GM23338 (cell line): Measurements from ENCODE around the gene KLC3. TPM values are rescaled to one million over a fixed set of nuclear protein-coding genes. Genes with fewer than 3 reads are reported as not detected.

Experiments used
- ATAC-seq: fragments of 200-7000 bp; cut with Tn5 transposase; 3 replicates; pipeline ENCODE4 v1.9.1; 2020
- DNase-seq: peaks from one replicate; pipeline ENCODE4 v3.0.0-alpha.2; 2015; ENCODE audit warnings: low spot score
- H2AFZ ChIP-seq: fragments of 200-600 bp; sonication (generic); 2 replicates; pipeline ENCODE4 v1.8.0; 2016; ENCODE audit warnings: antibody characterized with exemption, mild to moderate bottlenecking, moderate library complexity
- H3F3A ChIP-seq: fragments of 200-600 bp; sonication (generic); replicated peaks from 2 replicates; pipeline ENCODE4 v1.8.0; 2017; ENCODE audit warnings: antibody characterized with exemption, mixed run types, low read depth
- H3K27ac ChIP-seq: fragments of 200-600 bp; sonication (generic); 2 replicates; pipeline ENCODE4 v1.6.1; 2016; ENCODE audit warnings: low read depth
- H3K27me3 ChIP-seq: fragments of 200-600 bp; sonication (generic); 2 replicates; pipeline ENCODE4 v1.8.0; 2016; ENCODE audit warnings: mild to moderate bottlenecking, mixed run types, moderate library complexity; ENCODE audit not compliant: insufficient read depth
- H3K36me3 ChIP-seq: fragments of 200-600 bp; sonication (generic); 2 replicates; pipeline ENCODE4 v1.8.0; 2016; ENCODE audit warnings: mild to moderate bottlenecking; ENCODE audit not compliant: insufficient read depth
- H3K4me1 ChIP-seq: fragments of 200-600 bp; sonication (generic); 2 replicates; pipeline ENCODE4 v1.8.0; 2016; ENCODE audit warnings: mild to moderate bottlenecking, moderate library complexity; ENCODE audit not compliant: insufficient read depth
- H3K4me2 ChIP-seq: fragments of 200-600 bp; sonication (generic); 2 replicates; pipeline ENCODE4 v1.7.1; 2017; ENCODE audit warnings: mixed run types
- H3K4me3 ChIP-seq: fragments of 200-600 bp; sonication (generic); 2 replicates; pipeline ENCODE4 v1.6.1; 2016; ENCODE audit warnings: mixed run types
- H3K79me2 ChIP-seq: fragments of 200-600 bp; sonication (generic); replicated peaks from 2 replicates; pipeline ENCODE4 v1.8.0; 2017; ENCODE audit warnings: mild to moderate bottlenecking; ENCODE audit not compliant: insufficient read depth
- H3K9me2 ChIP-seq: fragments of 200-600 bp; sonication (generic); 2 replicates; pipeline ENCODE4 v1.8.0; 2017; ENCODE audit not compliant: insufficient read depth
- H4K20me1 ChIP-seq: fragments of 200-600 bp; sonication (generic); replicated peaks from 2 replicates; pipeline ENCODE4 v1.8.0; 2017; ENCODE audit warnings: mild to moderate bottlenecking; ENCODE audit not compliant: insufficient read depth
- H3K27ac Mint-ChIP-seq: 2 replicates; pipeline ENCODE4 v1.8.0; 2020; ENCODE audit warnings: inconsistent platforms, mild to moderate bottlenecking, moderate library complexity, mixed read lengths
- H3K27me3 Mint-ChIP-seq: 3 replicates; pipeline ENCODE4 v1.8.0; 2022; ENCODE audit warnings: low read depth, mild to moderate bottlenecking, moderate library complexity, mixed read lengths, inconsistent platforms; ENCODE audit not compliant: insufficient read depth, poor library complexity
- H3K36me3 Mint-ChIP-seq: 3 replicates; pipeline ENCODE4 v1.8.0; 2021; ENCODE audit warnings: low read depth, mild to moderate bottlenecking, inconsistent platforms, moderate library complexity, mixed read lengths
- H3K4me1 Mint-ChIP-seq: 3 replicates; pipeline ENCODE4 v1.8.0; 2020; ENCODE audit warnings: mild to moderate bottlenecking, inconsistent platforms, mixed read lengths
- H3K4me3 Mint-ChIP-seq: 3 replicates; pipeline ENCODE4 v1.8.0; 2021; ENCODE audit warnings: moderate library complexity, mild to moderate bottlenecking, inconsistent platforms, mixed read lengths
- H3K9me3 Mint-ChIP-seq: 3 replicates; pipeline ENCODE4 v1.8.0; 2020; ENCODE audit warnings: moderate library complexity, mild to moderate bottlenecking, inconsistent platforms, mixed read lengths
- CREB1 ChIP-seq: fragments of 250-450 bp; sonication (Bioruptor Pico); IDR thresholded peaks from 2 replicates; pipeline ENCODE4 v1.5.0; 2020; ENCODE audit warnings: low read depth, mild to moderate bottlenecking, moderate library complexity
- CTCF ChIP-seq, 2 experiments: fragments of 200-600 bp in 1 of 2; sonication (generic) in 1 of 2; conservative IDR thresholded peaks; 2 replicates each; pipeline versions ENCODE4 v1.5.1 to v1.6.1; 2016 to 2017; ENCODE audit warnings: antibody characterized with exemption in 2 of 2, low read depth in 2 of 2, mild to moderate bottlenecking in 2 of 2, moderate library complexity in 1 of 2
- ETS1 ChIP-seq: IDR thresholded peaks from 2 replicates; pipeline ENCODE4 v1.6.1; 2016; ENCODE audit warnings: antibody characterized with exemption
- EZH2 ChIP-seq: fragments of 200-600 bp; sonication (generic); IDR thresholded peaks from one replicate; pipeline ENCODE4 v1.8.0; 2017; ENCODE audit warnings: antibody characterized with exemption, mild to moderate bottlenecking, low read depth; ENCODE audit not compliant: unreplicated experiment
- NANOG ChIP-seq: IDR thresholded peaks from 2 replicates; pipeline ENCODE4 v1.6.1; 2016; ENCODE audit warnings: antibody characterized with exemption, borderline replicate concordance
- REST ChIP-seq: IDR thresholded peaks from one replicate; pipeline ENCODE4 v1.6.1; 2018; ENCODE audit warnings: antibody characterized with exemption; ENCODE audit not compliant: unreplicated experiment
- ZNF114 ChIP-seq: fragments of 250-450 bp; sonication (Bioruptor Pico); IDR thresholded peaks from 2 replicates; pipeline ENCODE4 v1.5.0; 2020; ENCODE audit warnings: mild to moderate bottlenecking, moderate library complexity
- ZNF331 ChIP-seq: fragments of 250-450 bp; sonication (Bioruptor Pico); IDR thresholded peaks from 2 replicates; pipeline ENCODE4 v1.5.0; 2020; ENCODE audit warnings: low read depth, mild to moderate bottlenecking, moderate library complexity
- polyA plus RNA-seq: library from polyadenylated mRNA; unstranded; fragments of >200 nt; fragmentation: Nextera tagmentation; extraction: Ambion mirVana; gene quantifications from 2 replicates; pipeline ENCODE4 v1.2.1, GENCODE V29; 2016
- total RNA-seq: library from RNA; depleted of rRNA; stranded (reverse); fragments of >200 nt; shearing (Covaris generic); gene quantifications from 2 replicates; pipeline ENCODE4 v1.2.3, GENCODE V29; 2014
- TF ChIP-seq, protein P1 (sequence below): fragments of 250-450 bp; sonication (Bioruptor Pico); IDR thresholded peaks from 2 replicates; pipeline ENCODE4 v1.5.0; 2020; ENCODE audit warnings: mild to moderate bottlenecking, moderate library complexity

Gene KLC3
- total and polyA plus RNA-seq, 2 experiments from 2014 or later, result 3.1 to 6.4 TPM

DNA sequence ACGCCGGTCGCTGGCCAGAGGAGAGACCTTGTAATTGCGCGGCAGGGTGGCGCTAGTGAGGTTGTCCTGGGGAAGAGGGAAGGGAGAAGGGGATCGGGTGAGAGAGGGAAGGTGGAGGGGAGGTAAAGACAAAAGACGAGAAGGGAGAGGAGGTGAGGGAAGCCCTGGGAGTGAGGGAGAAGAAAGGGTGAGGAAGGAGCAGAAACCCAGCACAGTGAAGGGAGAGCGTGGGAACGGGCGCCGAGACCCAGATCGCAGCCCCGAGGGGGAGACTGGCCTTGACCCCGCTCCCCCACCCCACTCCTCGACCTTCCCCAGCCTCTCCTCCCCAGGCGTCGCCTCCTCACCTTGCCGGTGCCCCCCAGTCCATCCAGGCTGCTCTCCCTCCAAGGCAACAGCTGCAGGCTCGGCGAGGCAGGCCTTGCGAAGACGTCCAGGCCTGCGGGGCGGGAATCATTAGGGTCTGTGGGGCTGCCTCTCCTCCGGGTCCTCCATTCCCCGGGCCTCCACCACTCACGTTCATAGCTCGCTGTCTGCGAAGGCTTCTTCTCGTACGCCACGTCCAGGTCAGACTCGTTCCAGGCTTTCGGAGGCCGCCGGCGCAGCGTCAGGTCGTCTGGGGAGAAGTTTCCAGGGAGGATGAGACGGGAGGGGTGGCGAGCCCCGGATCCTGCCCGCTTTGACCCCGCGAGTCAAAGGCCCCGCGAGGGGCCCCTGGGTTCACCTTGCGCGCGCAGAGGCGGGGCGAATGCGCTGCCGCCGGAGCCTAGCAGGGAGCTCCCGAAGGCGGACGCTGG, 55.5 kb downstream of the KLC3 start:
- Mint-ChIP-seq H3K4me3 (peak overlapping the region; percentile 73), H3K9me3 (peaks cover 3% of the 10 kb centered on the region; the same call in 2 of the 3 replicates)
- peak; percentile 72 for ATAC-seq

More for the DNA sequence above, 55.5 kb downstream of the KLC3 start:
- H2AFZ ChIP-seq, result no peak overlapping the region
- peak overlapping the region; percentile 67 for H3K4me3 ChIP-seq
- Mint-ChIP-seq H3K36me3 (no peaks in the 10 kb centered on the region; the same call in 1 of the 3 replicates), H3K4me1 (peaks cover 8% of the 10 kb centered on the region), H3K27me3 (peaks cover 39% of the 10 kb centered on the region), H3K27ac (no peak overlapping the region)
- H3K27ac ChIP-seq, result no peak overlapping the region
- H3K79me2 ChIP-seq, result no peaks in the 10 kb centered on the region
- H3K36me3 ChIP-seq, result no peaks in the 10 kb centered on the region
- H3K4me1 ChIP-seq, result peaks cover 4% of the 10 kb centered on the region; the same call in 1 of the 2 replicates
- TF ChIP-seq ZNF114 (CRISPR knock-in tag) (no peak), REST (no peak), CTCF (conservative IDR thresholded peaks at IDR 0.05; ENCODE audit: low read depth in 2 of 2) (peak; percentile 53 to 79), ETS1 (no peak), EZH2 (peak; percentile 57), NANOG (no peak), ZNF331 (CRISPR knock-in tag) (no peak), CREB1 (CRISPR knock-in tag) (no peak)
- TF ChIP-seq, protein P1, sequence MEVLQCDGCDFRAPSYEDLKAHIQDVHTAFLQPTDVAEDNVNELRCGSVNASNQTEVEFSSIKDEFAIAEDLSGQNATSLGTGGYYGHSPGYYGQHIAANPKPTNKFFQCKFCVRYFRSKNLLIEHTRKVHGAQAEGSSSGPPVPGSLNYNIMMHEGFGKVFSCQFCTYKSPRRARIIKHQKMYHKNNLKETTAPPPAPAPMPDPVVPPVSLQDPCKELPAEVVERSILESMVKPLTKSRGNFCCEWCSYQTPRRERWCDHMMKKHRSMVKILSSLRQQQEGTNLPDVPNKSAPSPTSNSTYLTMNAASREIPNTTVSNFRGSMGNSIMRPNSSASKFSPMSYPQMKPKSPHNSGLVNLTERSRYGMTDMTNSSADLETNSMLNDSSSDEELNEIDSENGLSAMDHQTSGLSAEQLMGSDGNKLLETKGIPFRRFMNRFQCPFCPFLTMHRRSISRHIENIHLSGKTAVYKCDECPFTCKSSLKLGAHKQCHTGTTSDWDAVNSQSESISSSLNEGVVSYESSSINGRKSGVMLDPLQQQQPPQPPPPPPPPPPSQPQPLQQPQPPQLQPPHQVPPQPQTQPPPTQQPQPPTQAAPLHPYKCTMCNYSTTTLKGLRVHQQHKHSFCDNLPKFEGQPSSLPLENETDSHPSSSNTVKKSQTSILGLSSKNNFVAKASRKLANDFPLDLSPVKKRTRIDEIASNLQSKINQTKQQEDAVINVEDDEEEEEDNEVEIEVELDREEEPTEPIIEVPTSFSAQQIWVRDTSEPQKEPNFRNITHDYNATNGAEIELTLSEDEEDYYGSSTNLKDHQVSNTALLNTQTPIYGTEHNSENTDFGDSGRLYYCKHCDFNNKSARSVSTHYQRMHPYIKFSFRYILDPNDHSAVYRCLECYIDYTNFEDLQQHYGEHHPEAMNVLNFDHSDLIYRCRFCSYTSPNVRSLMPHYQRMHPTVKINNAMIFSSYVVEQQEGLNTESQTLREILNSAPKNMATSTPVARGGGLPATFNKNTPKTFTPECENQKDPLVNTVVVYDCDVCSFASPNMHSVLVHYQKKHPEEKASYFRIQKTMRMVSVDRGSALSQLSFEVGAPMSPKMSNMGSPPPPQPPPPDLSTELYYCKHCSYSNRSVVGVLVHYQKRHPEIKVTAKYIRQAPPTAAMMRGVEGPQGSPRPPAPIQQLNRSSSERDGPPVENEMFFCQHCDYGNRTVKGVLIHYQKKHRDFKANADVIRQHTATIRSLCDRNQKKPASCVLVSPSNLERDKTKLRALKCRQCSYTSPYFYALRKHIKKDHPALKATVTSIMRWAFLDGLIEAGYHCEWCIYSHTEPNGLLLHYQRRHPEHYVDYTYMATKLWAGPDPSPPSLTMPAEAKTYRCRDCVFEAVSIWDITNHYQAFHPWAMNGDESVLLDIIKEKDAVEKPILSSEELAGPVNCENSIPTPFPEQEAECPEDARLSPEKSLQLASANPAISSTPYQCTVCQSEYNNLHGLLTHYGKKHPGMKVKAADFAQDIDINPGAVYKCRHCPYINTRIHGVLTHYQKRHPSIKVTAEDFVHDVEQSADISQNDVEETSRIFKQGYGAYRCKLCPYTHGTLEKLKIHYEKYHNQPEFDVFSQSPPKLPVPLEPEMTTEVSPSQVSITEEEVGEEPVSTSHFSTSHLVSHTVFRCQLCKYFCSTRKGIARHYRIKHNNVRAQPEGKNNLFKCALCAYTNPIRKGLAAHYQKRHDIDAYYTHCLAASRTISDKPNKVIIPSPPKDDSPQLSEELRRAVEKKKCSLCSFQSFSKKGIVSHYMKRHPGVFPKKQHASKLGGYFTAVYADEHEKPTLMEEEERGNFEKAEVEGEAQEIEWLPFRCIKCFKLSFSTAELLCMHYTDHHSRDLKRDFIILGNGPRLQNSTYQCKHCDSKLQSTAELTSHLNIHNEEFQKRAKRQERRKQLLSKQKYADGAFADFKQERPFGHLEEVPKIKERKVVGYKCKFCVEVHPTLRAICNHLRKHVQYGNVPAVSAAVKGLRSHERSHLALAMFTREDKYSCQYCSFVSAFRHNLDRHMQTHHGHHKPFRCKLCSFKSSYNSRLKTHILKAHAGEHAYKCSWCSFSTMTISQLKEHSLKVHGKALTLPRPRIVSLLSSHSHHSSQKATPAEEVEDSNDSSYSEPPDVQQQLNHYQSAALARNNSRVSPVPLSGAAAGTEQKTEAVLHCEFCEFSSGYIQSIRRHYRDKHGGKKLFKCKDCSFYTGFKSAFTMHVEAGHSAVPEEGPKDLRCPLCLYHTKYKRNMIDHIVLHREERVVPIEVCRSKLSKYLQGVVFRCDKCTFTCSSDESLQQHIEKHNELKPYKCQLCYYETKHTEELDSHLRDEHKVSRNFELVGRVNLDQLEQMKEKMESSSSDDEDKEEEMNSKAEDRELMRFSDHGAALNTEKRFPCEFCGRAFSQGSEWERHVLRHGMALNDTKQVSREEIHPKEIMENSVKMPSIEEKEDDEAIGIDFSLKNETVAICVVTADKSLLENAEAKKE (CRISPR knock-in tag), result no peak
- H3K9me2 ChIP-seq, result no peaks in the 10 kb centered on the region
- peaks cover 2% of the 10 kb centered on the region; the same call in 1 of the 2 replicates for H3F3A ChIP-seq
- peaks cover 46% of the 10 kb centered on the region for H3K27me3 ChIP-seq
- peak; percentile 97 for DNase-seq
- peaks cover 7% of the 10 kb centered on the region for H4K20me1 ChIP-seq
- H3K4me2 ChIP-seq, result peak overlapping the region; percentile 86
